ENCODE results near the gene NAA38.

The NAA38 gene

GRCh38 chr17:7856811-7857712 is at the start of gene NAA38:
Gene NAA38 (minus strand): TSS chr17:7857559. CDS start chr17:7857463, 96 bp downstream.
- DNase-seq (ENCODE audit: low read depth in 3 of 3): peak; percentile 81 to 89 (median 88)

GRCh38 chr17:7903154-7904103 is 46.1 kb upstream of the NAA38 start:
- DNase-seq (ENCODE audit: low read depth in 3 of 3): no peak

GRCh38 chr17:7897773-7898172 is 40.4 kb upstream of the NAA38 start:
- no peak for DNase-seq (ENCODE audit: low read depth in 3 of 3)

GRCh38 chr17:7897090-7897489 is 39.7 kb upstream of the NAA38 start:
- DNase-seq (ENCODE audit: low read depth in 3 of 3): no peak

GRCh38 chr17:7894866-7895265 is 37.5 kb upstream of the NAA38 start:
- DNase-seq (ENCODE audit: low read depth in 3 of 3): no peak

GRCh38 chr17:7894226-7894625 is 36.9 kb upstream of the NAA38 start:
- DNase-seq (ENCODE audit: low read depth in 3 of 3): no peak

- no peak for DNase-seq (ENCODE audit: low read depth in 3 of 3)
Observed at GRCh38 chr17:7893187-7893880, 36.0 kb upstream of the NAA38 start.

GRCh38 chr17:7889166-7889955 is 32.0 kb upstream of the NAA38 start:
- DNase-seq (ENCODE audit: low read depth in 3 of 3): no peak

- peak; percentile 40 to 43 (median 41) for DNase-seq (ENCODE audit: low read depth in 3 of 3)
Observed at GRCh38 chr17:7888184-7888920, 31.0 kb upstream of the NAA38 start, which contains the start of gene CHD3. Gene CHD3 (plus strand): TSS chr17:7888789. CDS start chr17:7889001, 212 bp downstream.

- DNase-seq (ENCODE audit: low read depth in 3 of 3): peak; percentile 69 to 88 (median 84)
Observed at GRCh38 chr17:7887482-7888183, 30.3 kb upstream of the NAA38 start.

GRCh38 chr17:7887038-7887481 is 29.7 kb upstream of the NAA38 start:
- DNase-seq (ENCODE audit: low read depth in 3 of 3): no peak

GRCh38 chr17:7886227-7887037 is 29.1 kb upstream of the NAA38 start:
- DNase-seq (ENCODE audit: low read depth in 3 of 3): peak in 2 of 3 experiments; percentile 15 to 28

GRCh38 chr17:7885367-7886226 is 28.2 kb upstream of the NAA38 start:
- peak in 2 of 3 experiments; percentile 15 to 36 for DNase-seq (ENCODE audit: low read depth in 3 of 3)

- peak in 2 of 3 experiments; percentile 46 to 49 for DNase-seq (ENCODE audit: low read depth in 3 of 3)
Observed at GRCh38 chr17:7884581-7885366, 27.4 kb upstream of the NAA38 start.

- no peak for DNase-seq (ENCODE audit: low read depth in 3 of 3)
Observed at GRCh38 chr17:7883781-7884386, 26.5 kb upstream of the NAA38 start.

- DNase-seq (ENCODE audit: low read depth in 3 of 3): no peak
Observed at GRCh38 chr17:7882629-7883028, 25.3 kb upstream of the NAA38 start.
